Thymus (tissue), 11 donors: Measurements from ENCODE around the gene VWC2. TPM values are rescaled to one million over a fixed set of nuclear protein-coding genes. Genes with fewer than 3 reads are reported as not detected.

Experiments used
- DNase-seq, 9 donors: peaks; one replicate each; pipeline ENCODE4 v3.0.0-alpha.2; 2013; ENCODE audit warnings: low spot score in 9 of 9, low read depth in 6 of 9, missing footprints in 1 of 9
- H3K27ac ChIP-seq, 2 donors: one replicate each; pipeline ENCODE4 v1.5.1; 2013; ENCODE audit warnings: control low read depth in 1 of 2, low read depth in 1 of 2, low read length in 1 of 2, mild to moderate bottlenecking in 1 of 2, moderate library complexity in 1 of 2
- H3K27me3 ChIP-seq, 2 donors: one replicate each; pipeline ENCODE4 v1.5.1; 2013; ENCODE audit warnings: low read length in 1 of 2; ENCODE audit not compliant: control insufficient read depth in 2 of 2, insufficient read depth in 1 of 2
- H3K36me3 ChIP-seq, 2 donors: one replicate each; pipeline ENCODE4 v1.5.1; 2013; ENCODE audit warnings: low read length in 1 of 2, mild to moderate bottlenecking in 1 of 2, moderate library complexity in 1 of 2; ENCODE audit not compliant: control insufficient read depth in 2 of 2, insufficient read depth in 2 of 2
- H3K4me1 ChIP-seq, 2 donors: one replicate each; pipeline ENCODE4 v1.5.1; 2013; ENCODE audit warnings: low read length in 2 of 2; ENCODE audit not compliant: control insufficient read depth in 2 of 2, insufficient read depth in 2 of 2
- H3K4me3 ChIP-seq, 2 donors: one replicate each; pipeline ENCODE4 v1.5.1; 2013; ENCODE audit warnings: low read length in 2 of 2, control low read depth in 1 of 2, mild to moderate bottlenecking in 1 of 2
- H3K9me3 ChIP-seq, 2 donors: one replicate each; pipeline ENCODE4 v1.5.1; 2013; ENCODE audit warnings: low read length in 1 of 2, mild to moderate bottlenecking in 1 of 2; ENCODE audit not compliant: control insufficient read depth in 2 of 2, insufficient read depth in 1 of 2
- WGBS: extraction: QIAGEN DNeasy Blood & Tissue Kit; methylation state at CpG from one replicate; pipeline ENCODE4 v1.1.7; 2013; 5-methylcytosine and 5-hydroxymethylcytosine counted together
- polyA plus RNA-seq: library from polyadenylated mRNA; stranded (reverse); fragments of 200-250 nt; gene quantifications from one replicate; pipeline ENCODE4 v1.2.3, GENCODE V29; 2013
- total RNA-seq: library from RNA; stranded (reverse); fragments of 120-200 nt; gene quantifications from one replicate; pipeline ENCODE4 v1.2.4, GENCODE V29; 2013
- donor health status: healthy.

The VWC2 gene
- total and polyA plus RNA-seq, 2 donors, result 0.02 to 0.05 TPM

- H3K27ac ChIP-seq, result no peak overlapping the region
- 56% methylated on average over 11 of the region's 11 CpGs for WGBS
- H3K36me3 ChIP-seq, result no peaks in the 10 kb centered on the region
- H3K27me3 ChIP-seq, result no peaks in the 10 kb centered on the region
- peak in 7 of 9 donors; percentile 3 to 47 (median 11) for DNase-seq
- H3K9me3 ChIP-seq, result no peaks in the 10 kb centered on the region
- no peaks in the 10 kb centered on the region for H3K4me1 ChIP-seq
- no peak overlapping the region for H3K4me3 ChIP-seq
Measured at GRCh38 chr7:49852619-49853462, 79.4 kb downstream of the VWC2 start.

GRCh38 chr7:49855281-49855980 lies 82.0 kb downstream of the VWC2 start:
- no peaks in the 10 kb centered on the region for H3K27me3 ChIP-seq
- 59% methylated on average over 7 of the region's 7 CpGs for WGBS
- H3K4me3 ChIP-seq, result no peak overlapping the region
- H3K4me1 ChIP-seq, result no peaks in the 10 kb centered on the region
- H3K27ac ChIP-seq, result no peak overlapping the region
- DNase-seq, result no peak
- no peaks in the 10 kb centered on the region for H3K9me3 ChIP-seq
- no peaks in the 10 kb centered on the region for H3K36me3 ChIP-seq

GRCh38 chr7:49860293-49860692 lies 86.9 kb downstream of the VWC2 start:
- no peak for DNase-seq
- 97% methylated on average over 1 of the region's 1 CpG for WGBS
- no peak overlapping the region for H3K4me3 ChIP-seq

GRCh38 chr7:49866076-49866735 lies 92.8 kb downstream of the VWC2 start:
- no peak overlapping the region for H3K27ac ChIP-seq
- H3K9me3 ChIP-seq, result no peaks in the 10 kb centered on the region
- H3K27me3 ChIP-seq, result no peaks in the 10 kb centered on the region
- no peaks in the 10 kb centered on the region for H3K4me1 ChIP-seq
- WGBS, result 81% methylated on average over 10 of the region's 10 CpGs
- no peak overlapping the region for H3K4me3 ChIP-seq
- DNase-seq, result peak in 1 of 9 donors; percentile 6
- no peaks in the 10 kb centered on the region for H3K36me3 ChIP-seq

More at GRCh38 chr7:49860293-49860692, 86.9 kb downstream of the VWC2 start:
- H3K27ac ChIP-seq, result no peak overlapping the region
- H3K9me3 ChIP-seq, result no peaks in the 10 kb centered on the region
- no peaks in the 10 kb centered on the region for H3K27me3 ChIP-seq
- no peaks in the 10 kb centered on the region for H3K36me3 ChIP-seq
- H3K4me1 ChIP-seq, result no peaks in the 10 kb centered on the region

- DNase-seq, result no peak
- Histone ChIP-seq H3K4me3 (no peak overlapping the region), H3K9me3 (no peaks in the 10 kb centered on the region), H3K27me3 (no peaks in the 10 kb centered on the region), H3K4me1 (no peaks in the 10 kb centered on the region), H3K36me3 (no peaks in the 10 kb centered on the region), H3K27ac (no peak overlapping the region)
- WGBS, result 64% methylated on average over 5 of the region's 5 CpGs
Measured at GRCh38 chr7:49866910-49867309, 93.5 kb downstream of the VWC2 start.

GRCh38 chr7:49873420-49873819 lies 100.0 kb downstream of the VWC2 start:
- Histone ChIP-seq H3K4me3 (no peak overlapping the region), H3K36me3 (no peaks in the 10 kb centered on the region), H3K9me3 (no peaks in the 10 kb centered on the region), H3K27me3 (no peaks in the 10 kb centered on the region), H3K4me1 (no peaks in the 10 kb centered on the region), H3K27ac (no peak overlapping the region)
- WGBS, result 97% methylated on average over 1 of the region's 1 CpG
- DNase-seq, result no peak

GRCh38 chr7:49875336-49875735 lies 101.9 kb downstream of the VWC2 start:
- no peak for DNase-seq
- H3K4me1 ChIP-seq, result no peaks in the 10 kb centered on the region
- H3K9me3 ChIP-seq, result no peaks in the 10 kb centered on the region
- H3K36me3 ChIP-seq, result no peaks in the 10 kb centered on the region
- H3K27ac ChIP-seq, result no peak overlapping the region
- H3K4me3 ChIP-seq, result no peak overlapping the region
- H3K27me3 ChIP-seq, result no peaks in the 10 kb centered on the region
- 97% methylated on average over 1 of the region's 1 CpG for WGBS

GRCh38 chr7:49876202-49876601 lies 102.8 kb downstream of the VWC2 start:
- 96% methylated on average over 3 of the region's 3 CpGs for WGBS
- H3K9me3 ChIP-seq, result no peaks in the 10 kb centered on the region
- H3K4me1 ChIP-seq, result no peaks in the 10 kb centered on the region
- no peaks in the 10 kb centered on the region for H3K27me3 ChIP-seq
- no peak for DNase-seq
- H3K27ac ChIP-seq, result no peak overlapping the region
- no peaks in the 10 kb centered on the region for H3K36me3 ChIP-seq
- H3K4me3 ChIP-seq, result no peak overlapping the region

GRCh38 chr7:49878089-49878488 lies 104.7 kb downstream of the VWC2 start:
- 3% methylated on average over 2 of the region's 2 CpGs for WGBS

More at GRCh38 chr7:49878089-49878488, 104.7 kb downstream of the VWC2 start:
- Histone ChIP-seq H3K4me3 (no peak overlapping the region), H3K27me3 (no peaks in the 10 kb centered on the region), H3K36me3 (no peaks in the 10 kb centered on the region), H3K4me1 (no peaks in the 10 kb centered on the region), H3K27ac (no peak overlapping the region), H3K9me3 (no peaks in the 10 kb centered on the region)
- no peak for DNase-seq
